IPS-NIHi7 (cell line): ENCODE measurements around the gene STXBP5L.
"Not testable (repeated sequence)": the region's sequence is repeated elsewhere in the genome, so short reads cannot be mapped to it uniquely, and the experiment has no call there.

Experiments
- DNase-seq: peaks from one replicate; pipeline ENCODE4 v3.0.0; 2012; ENCODE audit warnings: mixed read lengths; ENCODE audit errors: extremely low spot score

The STXBP5L gene

DNA sequence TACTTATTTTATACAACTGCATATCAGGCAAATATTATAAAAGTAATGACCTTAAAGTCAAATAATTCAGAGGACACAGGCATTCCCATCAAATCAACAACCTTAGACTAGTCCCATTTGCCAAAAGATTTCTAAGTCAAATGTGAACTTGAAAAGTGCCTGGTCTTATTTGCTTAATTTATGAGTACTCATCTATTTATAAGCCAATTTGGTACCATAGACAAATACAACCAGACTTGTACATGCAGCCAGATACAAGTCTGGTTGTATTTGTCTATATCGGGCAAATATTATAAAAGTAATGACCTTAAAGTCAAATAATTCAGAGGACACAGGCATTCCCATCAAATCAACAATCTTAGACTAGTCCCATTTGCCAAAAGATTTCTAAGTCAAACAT lies 322.2 kb downstream of the STXBP5L start:
- DNase-seq = not testable (repeated sequence)

- no peak for DNase-seq
Measured at GRCh38 chr3:121231872-121232271, 323.9 kb downstream of the STXBP5L start.

GRCh38 chr3:121232309-121233225 lies 324.6 kb downstream of the STXBP5L start:
- DNase-seq = no peak

DNA sequence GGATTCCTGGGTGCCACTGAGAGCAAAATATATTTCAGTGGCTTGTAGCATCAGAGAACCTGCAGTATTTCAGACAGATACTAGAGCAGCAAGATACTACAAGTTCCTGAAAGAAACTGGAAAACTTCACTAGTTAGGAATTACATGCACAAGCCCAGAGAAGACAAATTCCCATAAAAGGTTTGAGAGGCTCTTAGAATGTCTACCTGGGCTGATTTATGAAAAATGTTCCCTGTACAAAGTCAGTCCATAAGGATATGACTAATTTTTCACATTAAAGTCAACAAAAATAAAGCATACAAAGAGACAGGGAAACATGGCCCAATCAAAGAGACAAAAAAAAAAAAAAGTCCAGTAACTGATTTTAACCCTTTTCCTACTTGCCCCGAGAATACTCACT lies 335.2 kb downstream of the STXBP5L start:
- no peak for DNase-seq

DNA sequence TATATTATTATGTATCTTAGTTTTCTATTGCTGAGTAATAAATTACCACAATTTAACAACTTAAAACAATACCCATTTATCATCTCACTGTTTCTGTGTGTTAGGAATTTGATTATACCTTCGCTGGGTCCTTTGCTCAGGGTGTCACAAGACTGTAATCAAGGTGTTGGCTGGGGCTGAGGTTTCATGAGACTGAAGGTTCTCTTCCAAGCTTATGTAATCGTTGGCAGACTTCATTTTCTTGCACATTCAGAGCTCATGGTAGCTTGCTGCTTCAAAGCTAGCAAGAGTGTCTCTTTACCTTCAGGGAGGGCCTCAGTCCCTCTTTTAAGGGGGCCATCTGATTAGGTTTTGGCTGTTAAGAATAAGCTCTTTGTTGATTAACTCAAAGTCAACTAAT lies 344.7 kb downstream of the STXBP5L start:
- no peak for DNase-seq

- no peak for DNase-seq
Measured at GRCh38 chr3:121269389-121269788, 361.4 kb downstream of the STXBP5L start.

GRCh38 chr3:121274411-121274810 lies 366.4 kb downstream of the STXBP5L start:
- no peak for DNase-seq

DNA sequence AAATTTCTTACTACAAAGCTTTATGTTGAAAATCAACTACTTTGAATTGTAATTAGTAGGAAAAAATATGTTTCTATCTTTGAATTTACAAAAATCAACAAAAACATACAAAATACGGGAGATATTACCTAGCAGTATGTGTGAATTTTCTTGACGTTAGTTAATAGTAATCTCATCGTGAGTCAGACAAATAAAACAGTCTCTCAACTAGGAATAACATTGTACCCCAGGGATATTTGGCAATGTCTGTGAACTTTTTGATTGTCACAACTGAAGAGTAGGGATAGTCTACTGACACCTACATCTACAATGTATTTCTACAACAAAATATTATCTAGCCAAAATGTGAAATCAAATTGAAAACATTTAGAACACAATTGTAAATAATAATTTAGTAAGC lies 387.4 kb downstream of the STXBP5L start:
- no peak for DNase-seq

DNA sequence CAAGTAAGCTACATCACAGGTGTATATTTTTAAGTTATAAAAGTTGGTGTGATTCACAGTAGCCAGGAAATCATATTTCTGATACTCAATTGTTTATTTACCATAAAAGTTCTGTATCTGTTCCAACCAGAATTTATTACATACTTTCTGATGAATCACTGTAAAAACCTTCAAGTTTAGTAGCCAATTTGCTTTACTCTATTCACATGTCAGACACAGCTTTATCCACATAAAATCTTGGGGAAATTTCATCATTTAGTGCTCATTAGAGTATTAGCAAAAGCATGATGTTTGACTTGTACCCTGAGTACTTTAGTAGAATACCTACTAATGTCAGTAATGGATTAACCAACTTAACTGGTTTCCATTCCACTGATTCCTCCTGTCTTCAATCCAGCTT lies 388.0 kb downstream of the STXBP5L start:
- DNase-seq = no peak

GRCh38 chr3:121324320-121324719 lies 416.3 kb downstream of the STXBP5L start:
- DNase-seq = no peak

- DNase-seq = no peak
Measured at GRCh38 chr3:121330118-121330517, 422.1 kb downstream of the STXBP5L start.

GRCh38 chr3:121330634-121331033 lies 422.6 kb downstream of the STXBP5L start:
- no peak for DNase-seq

GRCh38 chr3:121355960-121356359 lies 448.0 kb downstream of the STXBP5L start:
- DNase-seq = not testable (repeated sequence)

- no peak for DNase-seq
Measured at GRCh38 chr3:121362035-121362734, 454.2 kb downstream of the STXBP5L start.

GRCh38 chr3:121388308-121388707 lies 480.3 kb downstream of the STXBP5L start:
- DNase-seq = not testable (repeated sequence)

- DNase-seq = not testable (repeated sequence)
Measured at GRCh38 chr3:121395967-121396366, 488.0 kb downstream of the STXBP5L start.

- not testable (repeated sequence) for DNase-seq
Measured at GRCh38 chr3:121398051-121398450, 490.0 kb downstream of the STXBP5L start.

DNA sequence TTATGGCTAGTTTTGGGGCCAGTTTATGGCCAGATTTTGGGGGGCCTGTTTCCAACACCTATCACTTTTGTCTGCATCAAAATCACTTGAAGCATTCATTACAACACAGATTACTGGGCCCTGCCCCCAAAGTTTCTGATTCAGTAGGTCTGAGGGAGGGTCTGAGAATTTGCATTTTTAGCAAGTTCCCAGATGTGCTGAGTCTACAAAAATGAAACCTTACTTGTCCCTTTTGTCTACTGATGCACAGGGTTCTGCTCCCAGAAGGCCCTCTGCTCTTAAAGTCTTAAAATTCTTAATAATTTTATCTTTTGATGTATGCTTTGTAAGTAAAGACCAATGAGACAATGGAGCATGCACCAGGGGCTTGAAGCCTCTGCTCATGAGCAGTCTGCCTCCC lies 491.8 kb downstream of the STXBP5L start:
- no peak for DNase-seq

GRCh38 chr3:121405631-121406030 lies 497.6 kb downstream of the STXBP5L start:
- DNase-seq = no peak

GRCh38 chr3:121411523-121411922 lies 503.5 kb downstream of the STXBP5L start:
- no peak for DNase-seq

GRCh38 chr3:121414924-121415323 lies 506.9 kb downstream of the STXBP5L start:
- DNase-seq = no peak

DNA sequence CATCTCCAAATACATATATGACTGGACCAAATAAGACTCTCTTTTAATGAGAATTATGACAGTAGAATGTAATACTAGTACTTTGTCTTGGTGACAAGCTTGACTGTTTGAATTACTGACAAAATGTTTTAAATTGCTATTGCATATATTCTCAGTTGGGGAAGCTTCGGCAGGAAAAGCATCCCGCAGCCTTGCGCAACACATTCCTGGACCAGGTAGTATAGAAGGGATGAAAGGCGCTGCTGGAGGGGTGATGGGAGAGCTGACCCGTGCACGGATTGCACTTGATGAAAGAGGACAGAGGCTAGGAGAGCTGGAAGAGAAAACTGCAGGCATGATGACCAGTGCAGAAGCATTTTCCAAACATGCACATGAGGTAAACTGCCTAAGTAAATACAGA lies 510.2 kb downstream of the STXBP5L start:
- DNase-seq = no peak

DNA sequence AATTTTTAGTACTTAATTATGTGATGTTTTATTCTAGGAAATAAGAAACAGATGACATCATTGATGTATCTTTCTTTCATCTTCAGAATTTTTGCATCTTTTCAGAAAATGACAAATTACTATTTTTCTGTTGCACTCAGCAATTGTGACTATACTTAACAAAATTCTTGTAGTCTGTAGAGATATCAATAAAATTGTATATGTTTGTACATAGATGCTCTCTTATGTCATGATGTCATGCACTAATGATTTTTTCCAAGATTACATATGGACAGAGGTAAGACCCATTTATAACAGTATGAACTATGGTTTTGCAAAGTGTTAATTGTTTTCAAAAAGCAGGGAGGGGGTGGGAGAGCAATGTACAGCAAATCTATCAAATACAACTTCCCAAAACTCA lies 516.5 kb downstream of the STXBP5L start:
- no peak for DNase-seq
